Breast epithelium (tissue), 4 donors: Measurements from ENCODE around the gene GRIK4. TPM values are rescaled to one million over a fixed set of nuclear protein-coding genes. Genes with fewer than 3 reads are reported as not detected.

Experiments
- DNase-seq, 2 donors: peaks; one replicate each; pipeline ENCODE4 v3.0.0-alpha.2; 2019; ENCODE audit warnings: low spot score in 2 of 2
- H3K27ac ChIP-seq, 2 donors: fragments of 200-600 bp; sonication (generic) in 1 of 2; one replicate each; pipeline ENCODE4 v1.5.1; 2016 to 2019; ENCODE audit warnings: mild to moderate bottlenecking in 1 of 2
- H3K27me3 ChIP-seq, 2 donors: fragments of 200-600 bp; sonication (generic) in 1 of 2; one replicate each; pipeline versions ENCODE4 v1.5.1 to v1.6.0; 2017 to 2019; ENCODE audit warnings: control low read depth in 1 of 2, mild to moderate bottlenecking in 1 of 2
- H3K36me3 ChIP-seq: fragments of 200-600 bp; one replicate; pipeline ENCODE4 v1.5.1; 2019
- H3K4me1 ChIP-seq, 2 donors: fragments of 200-600 bp; sonication (generic); one replicate each; pipeline ENCODE4 v1.5.1; 2016 to 2019; ENCODE audit warnings: control low read depth in 1 of 2
- H3K4me3 ChIP-seq, 3 donors: fragments of 200-600 bp; sonication (generic); 1 replicate in 2 of 3; 2 replicates in 1 of 3; pipeline ENCODE4 v1.5.1; 2016 to 2019; ENCODE audit warnings: mild to moderate bottlenecking in 3 of 3, moderate library complexity in 2 of 3
- H3K9me3 ChIP-seq, 2 donors: fragments of 200-600 bp; sonication (generic) in 1 of 2; one replicate each; pipeline ENCODE4 v1.5.1; 2016 to 2019; ENCODE audit warnings: control low read depth in 1 of 2
- POLR2A ChIP-seq: fragments of 450-650 bp; IDR thresholded peaks from one replicate; pipeline ENCODE4 v1.6.1; 2016; ENCODE audit warnings: antibody characterized with exemption, mild to moderate bottlenecking, moderate library complexity
- POLR2AphosphoS5 ChIP-seq, 3 donors: sonication (generic); formaldehyde crosslinking; IDR thresholded peaks; one replicate each; pipeline ENCODE4 v1.6.1; 2017; ENCODE audit warnings: antibody characterized with exemption in 3 of 3
- intact Hi-C: fragments of 100-400 bp; cut with DNase I; formaldehyde crosslinking; loops from one replicate; pipeline ENCODE4 v1.15.1; 2023; ENCODE audit warnings: low total_unique reads
- total RNA-seq, 3 donors: library from RNA; depleted of rRNA; stranded (reverse); fragments of >200 nt; gene quantifications; one replicate each; pipeline ENCODE4 v1.1.0, GENCODE V29; 2016
- TF ChIP-seq, protein P1 (sequence below), 3 donors: fragments of 450-650 bp; IDR thresholded peaks; one replicate each; pipeline ENCODE4 v1.5.1; 2016 to 2017; ENCODE audit warnings: antibody characterized with exemption in 3 of 3, mild to moderate bottlenecking in 3 of 3, moderate library complexity in 3 of 3

Gene GRIK4
- total RNA-seq, 3 donors from 2014 or later: 0.29 to 0.66 TPM; not detected in 1

DNA sequence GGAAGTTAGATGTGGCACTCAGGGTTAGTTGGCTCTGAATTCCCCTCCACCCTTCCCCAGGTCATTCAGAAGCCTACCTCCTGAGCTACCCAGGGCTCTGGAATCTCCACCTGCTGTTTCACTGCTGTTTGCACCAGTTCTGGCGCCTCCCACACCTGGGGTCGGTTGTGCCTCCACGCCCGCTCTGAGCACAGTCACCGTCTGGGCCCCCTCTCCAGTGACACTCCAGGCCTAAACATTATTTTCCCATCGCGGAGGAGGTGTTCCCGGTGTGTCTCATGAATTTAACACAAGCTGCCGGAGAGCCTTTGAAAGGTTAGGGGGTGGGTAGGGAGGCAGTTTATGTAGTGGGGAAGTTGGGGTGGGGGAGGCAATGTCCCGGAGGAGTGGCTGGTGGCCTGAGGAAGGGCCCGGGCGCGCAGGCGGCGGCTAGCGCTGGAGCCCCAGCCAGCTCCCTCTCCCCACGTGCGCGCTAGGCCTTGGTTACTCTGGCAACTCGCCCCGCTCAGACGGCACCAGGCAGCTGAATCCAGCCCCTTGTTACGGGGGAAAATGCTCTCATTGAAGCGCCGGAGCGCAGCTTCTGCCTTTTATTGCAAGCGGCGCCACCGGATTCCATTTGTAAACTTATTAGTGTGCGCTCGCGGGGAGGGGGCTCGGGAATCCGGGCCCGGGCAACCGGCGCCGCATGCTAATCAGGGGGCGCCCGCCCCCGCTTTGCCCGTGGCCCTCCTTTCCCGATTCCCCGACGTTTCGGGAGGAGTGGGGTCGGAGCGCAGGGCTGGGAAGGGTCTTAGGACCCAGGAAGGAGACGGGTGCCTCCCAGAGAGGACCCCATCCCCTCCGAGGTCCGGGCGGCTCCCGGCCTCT, 52.4 kb downstream of the GRIK4 start:
- H3K27ac ChIP-seq: peak overlapping the region; percentile 15 to 62
- TF ChIP-seq POLR2AphosphoS5 (IDR thresholded peaks at IDR 0.05) (no peak), POLR2A (no peak)
- TF ChIP-seq, protein P1, sequence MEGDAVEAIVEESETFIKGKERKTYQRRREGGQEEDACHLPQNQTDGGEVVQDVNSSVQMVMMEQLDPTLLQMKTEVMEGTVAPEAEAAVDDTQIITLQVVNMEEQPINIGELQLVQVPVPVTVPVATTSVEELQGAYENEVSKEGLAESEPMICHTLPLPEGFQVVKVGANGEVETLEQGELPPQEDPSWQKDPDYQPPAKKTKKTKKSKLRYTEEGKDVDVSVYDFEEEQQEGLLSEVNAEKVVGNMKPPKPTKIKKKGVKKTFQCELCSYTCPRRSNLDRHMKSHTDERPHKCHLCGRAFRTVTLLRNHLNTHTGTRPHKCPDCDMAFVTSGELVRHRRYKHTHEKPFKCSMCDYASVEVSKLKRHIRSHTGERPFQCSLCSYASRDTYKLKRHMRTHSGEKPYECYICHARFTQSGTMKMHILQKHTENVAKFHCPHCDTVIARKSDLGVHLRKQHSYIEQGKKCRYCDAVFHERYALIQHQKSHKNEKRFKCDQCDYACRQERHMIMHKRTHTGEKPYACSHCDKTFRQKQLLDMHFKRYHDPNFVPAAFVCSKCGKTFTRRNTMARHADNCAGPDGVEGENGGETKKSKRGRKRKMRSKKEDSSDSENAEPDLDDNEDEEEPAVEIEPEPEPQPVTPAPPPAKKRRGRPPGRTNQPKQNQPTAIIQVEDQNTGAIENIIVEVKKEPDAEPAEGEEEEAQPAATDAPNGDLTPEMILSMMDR (IDR thresholded peaks at IDR 0.05): no peak
- H3K9me3 ChIP-seq: no peaks in the 10 kb centered on the region
- H3K27me3 ChIP-seq: peaks cover 0 to 6% of the 10 kb centered on the region in 2 donors
- H3K36me3 ChIP-seq: no peaks in the 10 kb centered on the region
- peak in 1 of 2 donors; percentile 62 for DNase-seq
- intact Hi-C loops: no loop called here
- peak overlapping the region; percentile 35 to 77 (median 54) for H3K4me3 ChIP-seq
- H3K4me1 ChIP-seq: no peaks in the 10 kb centered on the region

DNA sequence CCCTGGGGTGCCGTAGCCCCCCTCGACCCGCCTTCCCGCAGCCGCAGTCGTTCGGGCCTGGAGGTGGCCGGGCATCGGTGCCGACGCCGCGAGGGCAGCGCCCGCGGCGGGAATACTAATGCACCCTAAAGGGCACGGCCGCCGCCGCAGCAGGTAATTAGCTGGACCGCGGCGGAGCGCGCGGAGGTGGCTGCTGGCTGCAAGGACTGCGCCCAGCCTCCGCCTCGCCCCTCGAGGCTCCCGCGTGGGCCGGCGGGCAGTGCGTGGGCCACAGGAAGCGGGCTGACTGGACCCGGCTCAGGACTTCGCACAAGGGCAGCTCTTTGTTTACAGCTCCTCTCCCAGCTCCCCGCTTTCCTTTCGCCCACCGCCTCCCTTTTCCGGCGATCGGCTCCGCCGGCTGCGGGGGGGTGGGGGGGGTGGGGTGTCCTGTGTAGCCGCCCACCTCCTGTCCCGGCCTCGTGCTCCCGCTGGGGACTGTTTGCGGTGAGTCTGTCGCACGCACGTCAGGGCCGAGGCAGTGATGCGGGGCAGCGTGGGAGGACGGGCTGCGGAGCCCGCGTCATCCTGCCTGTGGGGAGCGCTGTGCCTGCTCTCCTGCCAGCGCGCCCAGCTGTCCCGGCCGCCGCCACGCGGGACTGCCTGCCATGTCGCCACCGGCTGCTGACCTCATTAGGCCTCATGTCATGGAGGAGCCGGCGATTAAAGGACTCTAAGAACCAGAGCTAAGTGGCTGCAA, 53.2 kb downstream of the GRIK4 start:
- H3K27ac ChIP-seq: peak overlapping the region; percentile 15 to 62
- intact Hi-C loops: no loop called here

DNA sequence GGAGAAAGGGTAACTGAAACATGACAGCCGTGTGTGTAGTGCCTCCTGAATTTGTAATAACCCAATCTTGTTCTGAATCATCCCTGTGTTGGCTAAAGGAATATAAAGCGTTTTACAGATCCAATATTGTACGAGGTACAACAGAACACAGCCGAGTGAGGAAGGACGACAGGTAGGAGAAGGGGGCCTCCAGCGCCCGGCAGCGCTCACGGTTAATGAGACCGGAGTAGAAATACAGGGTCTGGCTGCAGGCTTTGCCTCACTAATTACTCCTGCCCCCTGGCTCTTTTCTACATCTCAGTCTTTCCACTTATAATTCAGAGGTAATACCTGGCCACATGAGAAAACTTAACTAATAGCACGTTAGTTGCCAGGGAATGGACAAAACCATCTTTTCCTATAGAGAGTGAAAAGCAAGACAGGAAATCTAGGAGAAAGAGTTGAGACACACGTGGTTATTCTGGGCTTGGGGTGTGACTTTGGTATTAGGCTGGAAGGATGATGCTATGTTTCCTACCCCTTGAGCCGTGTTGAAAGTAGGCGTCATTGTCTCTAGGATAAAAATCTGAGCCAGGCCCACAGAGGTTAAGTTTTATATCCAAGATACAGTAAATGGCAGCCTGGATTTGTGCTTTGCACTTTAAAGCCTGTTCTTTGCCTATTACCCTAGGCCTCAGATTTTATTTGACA, 54.1 kb downstream of the GRIK4 start:
- TF ChIP-seq POLR2A (no peak), POLR2AphosphoS5 (IDR thresholded peaks at IDR 0.05) (no peak)
- TF ChIP-seq, protein P1 (IDR thresholded peaks at IDR 0.05): no peak
- DNase-seq: no peak
- intact Hi-C loops: no loop called here
- H3K36me3 ChIP-seq: no peaks in the 10 kb centered on the region
- H3K4me3 ChIP-seq: peak overlapping the region in 2 of 3 donors; percentile 54 to 77
- H3K27me3 ChIP-seq: peaks cover 0 to 6% of the 10 kb centered on the region in 2 donors
- no peak overlapping the region for H3K27ac ChIP-seq
- no peaks in the 10 kb centered on the region for H3K4me1 ChIP-seq
- H3K9me3 ChIP-seq: no peaks in the 10 kb centered on the region

More for the DNA sequence above, 53.2 kb downstream of the GRIK4 start:
- TF ChIP-seq, protein P1 (IDR thresholded peaks at IDR 0.05): peak in 1 of 3 donors; percentile 11
- TF ChIP-seq POLR2AphosphoS5 (IDR thresholded peaks at IDR 0.05): no peak
- Histone ChIP-seq H3K4me3 (peak overlapping the region; percentile 35 to 77 (median 54)), H3K4me1 (no peaks in the 10 kb centered on the region), H3K9me3 (no peaks in the 10 kb centered on the region), H3K27me3 (peaks cover 0 to 6% of the 10 kb centered on the region in 2 donors), H3K36me3 (no peaks in the 10 kb centered on the region)
- DNase-seq: peak; percentile 33 to 60

DNA sequence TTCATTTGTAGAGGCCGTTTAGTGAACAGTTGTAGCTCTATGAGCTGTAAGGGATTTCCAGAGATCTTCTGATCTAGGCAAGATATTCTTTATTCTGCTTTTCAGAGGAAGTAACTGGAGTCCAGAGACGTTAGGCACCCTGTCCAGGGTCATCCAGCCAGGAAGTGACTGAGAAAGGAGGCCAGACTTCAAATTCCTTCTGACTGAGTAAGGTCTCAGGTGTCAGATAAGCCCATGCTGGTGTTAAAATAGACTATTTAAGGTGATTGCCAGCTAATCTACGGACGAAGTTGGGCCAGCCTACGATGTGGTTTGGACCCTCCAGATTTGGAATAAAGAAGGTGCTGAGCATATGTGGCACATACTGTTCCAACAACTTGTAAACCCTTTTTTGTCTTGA, 54.6 kb downstream of the GRIK4 start:
- Histone ChIP-seq H3K27me3 (peaks cover 0 to 6% of the 10 kb centered on the region in 2 donors), H3K4me1 (no peaks in the 10 kb centered on the region), H3K4me3 (no peak overlapping the region), H3K9me3 (no peaks in the 10 kb centered on the region), H3K36me3 (no peaks in the 10 kb centered on the region), H3K27ac (no peak overlapping the region)
- TF ChIP-seq, protein P1 (IDR thresholded peaks at IDR 0.05): no peak
- no peak for TF ChIP-seq POLR2AphosphoS5 (IDR thresholded peaks at IDR 0.05)
- TF ChIP-seq POLR2A: no peak
- intact Hi-C loops: no loop called here
- DNase-seq: no peak
